ENCODE results near the gene GPC6.

GPC6 gene

GRCh38 chr13:94063096-94063495 lies 836.5 kb downstream of the GPC6 start:
- H3K4me3 ChIP-seq (ENCODE audit: low read length) = no peak overlapping the region
- peak; percentile 88 for DNase-seq (ENCODE audit: low read depth)
- no peak for TF ChIP-seq CTCF (conservative IDR thresholded peaks at IDR 0.05; ENCODE audit: low read length)

- no peak for TF ChIP-seq CTCF (conservative IDR thresholded peaks at IDR 0.05; ENCODE audit: low read length)
- H3K4me3 ChIP-seq (ENCODE audit: low read length) = no peak overlapping the region
- DNase-seq (ENCODE audit: low read depth) = no peak
These were observed 837.2 kb downstream of the GPC6 start for GRCh38 chr13:94063848-94064247.

- H3K4me3 ChIP-seq (ENCODE audit: low read length) = no peak overlapping the region
- TF ChIP-seq CTCF (conservative IDR thresholded peaks at IDR 0.05; ENCODE audit: low read length) = no peak
- peak; percentile 18 for DNase-seq (ENCODE audit: low read depth)
These were observed 839.1 kb downstream of the GPC6 start for GRCh38 chr13:94065741-94066140.

GRCh38 chr13:94073007-94073744 lies 846.6 kb downstream of the GPC6 start:
- no peak overlapping the region for H3K4me3 ChIP-seq (ENCODE audit: low read length)
- TF ChIP-seq CTCF (conservative IDR thresholded peaks at IDR 0.05; ENCODE audit: low read length) = no peak; the same call in 1 of the 2 replicates
- DNase-seq (ENCODE audit: low read depth) = peak; percentile 91

- H3K4me3 ChIP-seq (ENCODE audit: low read length) = no peak overlapping the region
- DNase-seq (ENCODE audit: low read depth) = peak; percentile 78
- TF ChIP-seq CTCF (conservative IDR thresholded peaks at IDR 0.05; ENCODE audit: low read length) = no peak
These were observed 853.3 kb downstream of the GPC6 start for GRCh38 chr13:94079876-94080275.

GRCh38 chr13:94080527-94080926 lies 853.9 kb downstream of the GPC6 start:
- no peak overlapping the region for H3K4me3 ChIP-seq (ENCODE audit: low read length)
- DNase-seq (ENCODE audit: low read depth) = no peak
- TF ChIP-seq CTCF (conservative IDR thresholded peaks at IDR 0.05; ENCODE audit: low read length) = no peak

- no peak overlapping the region for H3K4me3 ChIP-seq (ENCODE audit: low read length)
- DNase-seq (ENCODE audit: low read depth) = no peak
- no peak for TF ChIP-seq CTCF (conservative IDR thresholded peaks at IDR 0.05; ENCODE audit: low read length)
These were observed 860.5 kb downstream of the GPC6 start for GRCh38 chr13:94087100-94087499.
